Small intestine (tissue), 7 donors: ENCODE measurements around the gene FBXL16. TPM values are rescaled to one million over a fixed set of nuclear protein-coding genes. Genes with fewer than 3 reads are reported as not detected.
"Not testable (repeated sequence)": the region's sequence is repeated elsewhere in the genome, so short reads cannot be mapped to it uniquely, and the experiment has no call there.

Experiments used
- DNase-seq, 2 donors: peaks; one replicate each; pipeline versions ENCODE4 v3.0.0 to v3.0.0-alpha.2; 2013
- FAIRE-seq: peaks from 2 replicates; lab custom pipeline; 2012; peaks lifted over from hg19 to GRCh38; lab: Jason Lieb, UNC
- H3K27ac ChIP-seq, 3 donors: one replicate each; pipeline ENCODE4 v1.5.1; 2013; ENCODE audit warnings: low read length in 2 of 3, mild to moderate bottlenecking in 2 of 3, control low read depth in 1 of 3, inconsistent platforms in 1 of 3, low read depth in 1 of 3, moderate library complexity in 1 of 3
- H3K27me3 ChIP-seq, 3 donors: one replicate each; pipeline ENCODE4 v1.6.1; 2013; ENCODE audit warnings: low read length in 3 of 3, inconsistent platforms in 1 of 3; ENCODE audit not compliant: control insufficient read depth in 3 of 3, insufficient read depth in 3 of 3
- H3K36me3 ChIP-seq, 3 donors: one replicate each; pipeline ENCODE4 v1.6.1; 2013; ENCODE audit warnings: low read length in 3 of 3, inconsistent platforms in 1 of 3, low read depth in 1 of 3, mild to moderate bottlenecking in 1 of 3, moderate library complexity in 1 of 3; ENCODE audit not compliant: control insufficient read depth in 3 of 3, insufficient read depth in 2 of 3
- H3K4me1 ChIP-seq, 3 donors: one replicate each; pipeline ENCODE4 v1.6.1; 2013; ENCODE audit warnings: low read length in 2 of 3, inconsistent platforms in 1 of 3, low read depth in 1 of 3, mild to moderate bottlenecking in 1 of 3, moderate library complexity in 1 of 3; ENCODE audit not compliant: control insufficient read depth in 3 of 3, insufficient read depth in 2 of 3
- H3K4me3 ChIP-seq, 3 donors: one replicate each; pipeline ENCODE4 v1.5.1; 2013; ENCODE audit warnings: low read length in 3 of 3, control low read depth in 1 of 3, inconsistent platforms in 1 of 3, low read depth in 1 of 3, mild to moderate bottlenecking in 1 of 3, moderate library complexity in 1 of 3
- H3K9me3 ChIP-seq, 2 donors: one replicate each; pipeline ENCODE4 v1.6.1; 2013; ENCODE audit warnings: low read depth in 1 of 2, low read length in 1 of 2; ENCODE audit not compliant: control insufficient read depth in 2 of 2, insufficient read depth in 1 of 2
- WGBS, 3 donors: extraction: QIAGEN DNeasy Blood & Tissue Kit; methylation state at CpG; one replicate each; pipeline ENCODE4 v1.1.7; 2013; 5-methylcytosine and 5-hydroxymethylcytosine counted together
- polyA plus RNA-seq, 4 donors: library from polyadenylated mRNA; stranded (reverse) in 3 of 4; unstranded in 1 of 4; fragments of 200-250 nt in 3 of 4; fragments of 120-200 nt in 1 of 4; gene quantifications; one replicate each; pipeline versions ENCODE4 v1.2.1 to v1.2.3, GENCODE V29; 2013
- donor health status: healthy with polysubstance abuse.
- donor health status: control.
- donor health status: control.
- donor health status: Bipolar disorder and iron deficiency.
- donor health status: healthy.

The FBXL16 gene
- polyA plus RNA-seq, 4 donors: 0.81 to 3.4 (median 1.2) TPM

DNA sequence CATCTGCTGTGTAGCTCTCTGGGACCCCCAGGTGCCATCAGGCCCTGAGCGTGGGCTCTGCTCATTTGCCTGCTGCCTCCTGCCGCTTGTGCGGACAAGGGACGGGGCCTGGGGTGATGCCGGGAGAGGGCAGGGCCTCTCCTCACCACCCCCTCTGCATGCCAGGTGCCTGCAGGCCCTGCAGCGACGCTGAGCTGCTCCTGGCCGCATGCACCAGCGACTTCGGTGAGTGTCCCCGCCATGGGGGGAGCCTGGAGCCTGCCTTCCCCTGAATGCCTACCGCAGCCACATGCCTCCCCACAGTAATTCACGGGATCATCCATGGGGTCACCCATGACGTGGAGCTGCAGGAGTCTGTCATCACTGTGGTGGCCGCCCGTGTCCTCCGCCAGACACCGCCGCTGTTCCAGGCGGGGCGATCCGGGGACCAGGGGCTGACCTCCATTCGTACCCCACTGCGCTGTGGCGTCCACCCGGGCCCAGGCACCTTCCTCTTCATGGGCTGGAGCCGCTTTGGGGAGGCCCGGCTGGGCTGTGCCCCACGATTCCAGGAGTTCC lies 11.2 kb upstream of the FBXL16 start:
- 82 to 88% (median 84%) methylated on average over 26 to 29 of the region's 29 CpGs for WGBS, 3 donors
- FAIRE-seq (no peak), DNase-seq (no peak)
- Histone ChIP-seq H3K27ac (no peak overlapping the region), H3K4me1 (peaks cover 9 to 36% (median 12%) of the 10 kb centered on the region in 3 donors), H3K27me3 (peaks cover 0 to 27% (median 3%) of the 10 kb centered on the region in 3 donors), H3K4me3 (no peak overlapping the region), H3K36me3 (peaks cover 0 to 2% (median 0%) of the 10 kb centered on the region in 3 donors), H3K9me3 (peaks cover 3 to 4% of the 10 kb centered on the region in 2 donors)

GRCh38 chr16:716200-716568 lies 10.6 kb upstream of the FBXL16 start:
- Histone ChIP-seq H3K27ac (no peak overlapping the region), H3K27me3 (peaks cover 0 to 32% (median 3%) of the 10 kb centered on the region in 3 donors), H3K4me3 (peak overlapping the region in 1 of 3 donors; percentile 13), H3K36me3 (no peaks in the 10 kb centered on the region), H3K4me1 (peaks cover 9 to 39% (median 12%) of the 10 kb centered on the region in 3 donors), H3K9me3 (no peaks in the 10 kb centered on the region)
- 10 to 21% (median 19%) methylated on average over 8 to 12 of the region's 12 CpGs for WGBS, 3 donors
- DNase-seq (no peak), FAIRE-seq (no peak)

DNA sequence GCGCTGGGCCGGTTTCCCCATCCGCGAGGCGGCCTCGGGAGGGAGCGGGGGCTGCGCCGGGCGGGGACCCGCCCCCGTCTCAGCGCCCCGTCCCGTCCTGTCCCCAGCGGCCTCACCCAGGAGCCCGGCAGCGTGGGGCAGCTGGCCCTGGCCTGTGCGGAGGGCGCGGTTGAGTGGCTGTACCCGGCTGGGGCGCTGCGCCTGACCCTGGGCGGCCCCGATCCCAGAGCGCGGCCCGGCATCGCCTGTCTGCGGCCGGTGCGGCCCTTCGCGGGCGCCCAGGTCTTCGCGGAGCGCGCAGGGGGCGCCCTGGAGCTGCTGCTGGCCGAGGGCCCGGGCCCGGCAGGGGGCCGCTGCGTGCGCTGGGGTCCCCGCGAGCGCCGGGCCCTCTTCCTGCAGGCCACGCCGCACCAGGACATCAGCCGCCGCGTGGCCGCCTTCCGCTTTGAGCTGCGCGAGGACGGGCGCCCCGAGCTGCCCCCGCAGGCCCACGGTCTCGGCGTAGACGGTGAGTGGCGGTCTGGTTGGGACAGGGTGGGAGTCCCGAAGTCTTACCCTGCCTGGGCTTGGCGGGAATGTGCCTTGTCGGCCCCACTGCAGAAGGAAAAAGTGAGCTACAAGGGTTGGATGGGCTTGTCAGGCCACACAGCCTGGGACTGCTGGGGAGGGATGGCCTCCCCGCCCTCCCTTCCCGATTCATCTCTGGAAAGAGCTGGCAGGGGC lies 10.0 kb upstream of the FBXL16 start:
- H3K27ac ChIP-seq: no peak overlapping the region
- FAIRE-seq (no peak), DNase-seq (no peak)
- WGBS, 3 donors: 1 to 3% (median 2%) methylated on average over 31 to 74 of the region's 74 CpGs
- peaks cover 2 to 37% (median 3%) of the 10 kb centered on the region in 3 donors for H3K27me3 ChIP-seq
- peak overlapping the region; percentile 13 to 61 (median 51) for H3K4me3 ChIP-seq
- no peaks in the 10 kb centered on the region for H3K36me3 ChIP-seq
- peaks cover 9 to 43% (median 12%) of the 10 kb centered on the region in 3 donors for H3K4me1 ChIP-seq
- no peaks in the 10 kb centered on the region for H3K9me3 ChIP-seq

GRCh38 chr16:714558-715476 lies 9.2 kb upstream of the FBXL16 start, which contains the start of gene METRN:
METRN (plus strand) TSS chr16:715118; CDS start chr16:715290, 172 bp downstream.
- peak within 1 kb of the TSS; percentile 13 to 61 (median 51) for H3K4me3 ChIP-seq
- DNase-seq: peak; percentile 81 to 93
- peaks cover 4 to 45% (median 10%) of the 10 kb centered on the region in 3 donors for H3K27me3 ChIP-seq
- 5 to 9% (median 7%) methylated on average over 53 to 108 of the region's 108 CpGs for WGBS, 3 donors
- no peak for FAIRE-seq
- H3K4me1 ChIP-seq: peaks cover 4 to 36% (median 6%) of the 10 kb centered on the region in 3 donors
- H3K36me3 ChIP-seq: no peaks in the 10 kb centered on the region
- H3K9me3 ChIP-seq: no peaks in the 10 kb centered on the region
- H3K27ac ChIP-seq: no peak within 1 kb of the TSS

GRCh38 chr16:714079-714478 lies 8.5 kb upstream of the FBXL16 start:
- no peak for DNase-seq
- no peak overlapping the region for H3K4me3 ChIP-seq
- no peak overlapping the region for H3K27ac ChIP-seq
- no peaks in the 10 kb centered on the region for H3K36me3 ChIP-seq
- H3K9me3 ChIP-seq: no peaks in the 10 kb centered on the region
- 61 to 69% (median 63%) methylated on average over 10 to 11 of the region's 11 CpGs for WGBS, 3 donors
- no peak for FAIRE-seq
- H3K27me3 ChIP-seq: peaks cover 5 to 53% (median 15%) of the 10 kb centered on the region in 3 donors
- peaks cover 3 to 30% (median 3%) of the 10 kb centered on the region in 3 donors for H3K4me1 ChIP-seq

GRCh38 chr16:712740-713250 lies 7.2 kb upstream of the FBXL16 start:
- WGBS, 3 donors: 28 to 53% (median 35%) methylated on average over 12 to 13 of the region's 13 CpGs
- FAIRE-seq: not testable (repeated sequence)

DNA sequence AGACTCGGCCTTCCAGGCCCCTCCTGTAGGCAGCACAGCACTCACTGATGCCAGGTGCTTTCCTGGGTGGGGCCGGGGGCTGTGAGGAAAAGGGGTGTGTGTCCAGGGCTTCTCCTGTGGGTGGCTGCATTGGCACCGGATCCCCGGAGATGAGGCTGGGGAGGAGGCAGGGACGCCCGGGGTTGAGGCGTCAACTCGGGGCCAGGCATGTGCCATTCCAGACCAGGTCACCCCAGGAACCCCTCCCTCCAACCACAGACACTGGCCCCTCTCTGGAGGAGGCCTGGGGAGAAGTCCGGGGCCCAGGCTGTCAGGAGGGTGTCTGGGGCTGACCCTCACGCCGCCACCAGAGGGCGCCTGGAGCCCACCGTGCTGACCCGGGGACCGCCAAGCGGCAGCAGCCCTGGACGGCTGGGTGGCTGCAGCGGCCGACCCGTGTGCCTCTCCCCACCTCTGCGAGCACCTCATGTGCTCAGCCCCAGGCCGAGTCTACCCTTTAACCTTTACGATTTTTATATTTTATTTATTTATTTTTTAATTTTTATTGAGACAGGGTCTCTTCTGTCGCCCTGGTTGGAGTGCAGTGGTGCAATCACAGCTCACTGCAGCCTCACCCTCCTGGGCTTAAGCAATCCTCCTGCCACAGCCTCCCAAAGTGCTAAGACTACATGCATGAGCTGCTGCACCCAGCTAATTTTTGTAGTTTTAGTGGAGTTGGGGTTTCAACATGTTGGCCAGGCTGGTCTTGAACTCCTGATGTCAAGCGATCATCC lies 6.1 kb upstream of the FBXL16 start:
- Histone ChIP-seq H3K4me1 (peaks cover 0 to 21% (median 3%) of the 10 kb centered on the region in 3 donors), H3K36me3 (no peaks in the 10 kb centered on the region), H3K9me3 (no peaks in the 10 kb centered on the region), H3K27ac (no peak overlapping the region), H3K27me3 (peaks cover 11 to 69% (median 32%) of the 10 kb centered on the region in 3 donors), H3K4me3 (no peak overlapping the region)
- WGBS, 3 donors: 6 to 12% (median 11%) methylated on average over 24 to 25 of the region's 25 CpGs
- peak; percentile 61 to 78 for DNase-seq
- no peak for FAIRE-seq

More at GRCh38 chr16:712740-713250, 7.2 kb upstream of the FBXL16 start:
- not testable (repeated sequence) for H3K4me3 ChIP-seq, H3K27ac ChIP-seq, H3K36me3 ChIP-seq, DNase-seq, H3K9me3 ChIP-seq
- peaks cover 0 to 21% (median 3%) of the 10 kb centered on the region in 3 donors for H3K4me1 ChIP-seq
- peaks cover 5 to 66% (median 24%) of the 10 kb centered on the region in 3 donors for H3K27me3 ChIP-seq
